Coronary artery (tissue), 2 donors: Measurements from ENCODE around the gene ZC3HAV1.
"Not testable (repeated sequence)": the region's sequence is repeated elsewhere in the genome, so short reads cannot be mapped to it uniquely, and the experiment has no call there.

ENCODE experiments used
- DNase-seq: peaks from one replicate; pipeline ENCODE4 v3.0.0-alpha.2; 2017; ENCODE audit warnings: low spot score
- H3K27ac ChIP-seq, 2 donors: fragments of 200-600 bp; sonication (generic); one replicate each; pipeline ENCODE4 v1.5.1; 2016 to 2019
- H3K4me3 ChIP-seq: fragments of 200-600 bp; sonication (generic); 2 replicates; pipeline ENCODE4 v1.5.1; 2016; ENCODE audit warnings: mild to moderate bottlenecking, moderate library complexity
- CTCF ChIP-seq: fragments of 200-600 bp; sonication (generic); IDR thresholded peaks from one replicate; pipeline ENCODE4 v1.5.1; 2019; ENCODE audit warnings: antibody characterized with exemption

The ZC3HAV1 gene

GRCh38 chr7:139084709-139085108, 24.8 kb downstream of the ZC3HAV1 start:
- no peak overlapping the region for H3K27ac ChIP-seq
- H3K4me3 ChIP-seq, result no peak overlapping the region
- DNase-seq, result no peak
- TF ChIP-seq CTCF, result no peak

- H3K4me3 ChIP-seq, result no peak overlapping the region
- H3K27ac ChIP-seq, result no peak overlapping the region
- no peak for DNase-seq
- TF ChIP-seq CTCF, result no peak
Measured at GRCh38 chr7:139081584-139081983, 27.9 kb downstream of the ZC3HAV1 start.

GRCh38 chr7:139080905-139081304, 28.6 kb downstream of the ZC3HAV1 start:
- H3K27ac ChIP-seq, result no peak overlapping the region
- no peak for DNase-seq
- no peak overlapping the region for H3K4me3 ChIP-seq
- TF ChIP-seq CTCF, result no peak

- no peak overlapping the region for H3K4me3 ChIP-seq
- DNase-seq, result no peak
- no peak for TF ChIP-seq CTCF
- H3K27ac ChIP-seq, result no peak overlapping the region
Measured at GRCh38 chr7:139079861-139080260, 29.7 kb downstream of the ZC3HAV1 start.

- TF ChIP-seq CTCF, result no peak
- no peak overlapping the region for H3K27ac ChIP-seq
- no peak for DNase-seq
Measured at GRCh38 chr7:139078911-139079310, 30.6 kb downstream of the ZC3HAV1 start.

GRCh38 chr7:139078399-139078798, 31.1 kb downstream of the ZC3HAV1 start:
- Histone ChIP-seq H3K27ac (no peak overlapping the region), H3K4me3 (no peak overlapping the region)
- DNase-seq, result no peak
- no peak for TF ChIP-seq CTCF

More at GRCh38 chr7:139078911-139079310, 30.6 kb downstream of the ZC3HAV1 start:
- H3K4me3 ChIP-seq, result no peak overlapping the region

- not testable (repeated sequence) for H3K4me3 ChIP-seq, DNase-seq, H3K27ac ChIP-seq
Measured at GRCh38 chr7:139077706-139078105, 31.8 kb downstream of the ZC3HAV1 start.
